ENCODE results near the gene SRI. TPM values are rescaled to one million over a fixed set of nuclear protein-coding genes. Genes with fewer than 3 reads are reported as not detected.
"Not testable (repeated sequence)": the region's sequence is repeated elsewhere in the genome, so short reads cannot be mapped to it uniquely, and the experiment has no call there.

Gene SRI
- 121 and 162 TPM in 2 replicates for total RNA-seq

GRCh38 chr7:88219781-88220747 lies at the start of gene SRI:
Gene SRI, minus strand, starts transcription at chr7:88220038. Its CDS starts 12 bp downstream, at chr7:88220026.
- DNase-seq, result peak; percentile 91

GRCh38 chr7:88269586-88269985 lies 49.7 kb upstream of the SRI start:
- DNase-seq, result no peak

- no peak for DNase-seq
Observed at GRCh38 chr7:88268858-88269257, 49.0 kb upstream of the SRI start.

- DNase-seq, result no peak
Observed at GRCh38 chr7:88268051-88268450, 48.2 kb upstream of the SRI start.

- no peak for DNase-seq
Observed at GRCh38 chr7:88267421-88267820, 47.6 kb upstream of the SRI start.

- DNase-seq, result not testable (repeated sequence)
Observed at GRCh38 chr7:88264987-88265386, 45.1 kb upstream of the SRI start.

- DNase-seq, result no peak
Observed at GRCh38 chr7:88262562-88262961, 42.7 kb upstream of the SRI start.

GRCh38 chr7:88260719-88261118 lies 40.9 kb upstream of the SRI start:
- no peak for DNase-seq

GRCh38 chr7:88259656-88260380 lies 40.0 kb upstream of the SRI start:
- DNase-seq, result no peak

GRCh38 chr7:88258296-88258695 lies 38.5 kb upstream of the SRI start:
- not testable (repeated sequence) for DNase-seq

GRCh38 chr7:88256906-88257305 lies 37.1 kb upstream of the SRI start:
- DNase-seq, result no peak

- DNase-seq, result no peak
Observed at GRCh38 chr7:88254721-88255424, 35.0 kb upstream of the SRI start.

- DNase-seq, result no peak
Observed at GRCh38 chr7:88253640-88254039, 33.8 kb upstream of the SRI start.

GRCh38 chr7:88244258-88244657 lies 24.4 kb upstream of the SRI start:
- DNase-seq, result no peak

- DNase-seq, result peak; percentile 62
Observed at GRCh38 chr7:88243345-88243909, 23.6 kb upstream of the SRI start.

GRCh38 chr7:88239852-88240251 lies 20.0 kb upstream of the SRI start:
- no peak for DNase-seq

GRCh38 chr7:88233828-88234227 lies 14.0 kb upstream of the SRI start:
- DNase-seq, result no peak

GRCh38 chr7:88230646-88231045 lies 10.8 kb upstream of the SRI start:
- no peak for DNase-seq

- no peak for DNase-seq
Observed at GRCh38 chr7:88229302-88229995, 9.6 kb upstream of the SRI start.

GRCh38 chr7:88226886-88227516 lies 7.2 kb upstream of the SRI start:
- peak; percentile 62 for DNase-seq

- no peak for DNase-seq
Observed at GRCh38 chr7:88226201-88226600, 6.4 kb upstream of the SRI start.
